DND-41 (cell line): ENCODE data around the gene BAAT.

Experiments
- CTCF ChIP-seq: IDR thresholded peaks from 2 replicates; pipeline ENCODE4 v1.5.1; 2012; ENCODE audit warnings: borderline replicate concordance, low read length, moderate library complexity, mild to moderate bottlenecking; ENCODE audit not compliant: poor library complexity, severe bottlenecking; ENCODE audit errors: extremely low read depth
- EZH2 ChIP-seq: IDR thresholded peaks from 3 replicates; pipeline ENCODE4 v1.6.1; 2012; ENCODE audit warnings: borderline replicate concordance, low read depth, mild to moderate bottlenecking, moderate library complexity, low read length, inconsistent platforms; ENCODE audit not compliant: severe bottlenecking

GRCh38 chr9:101360647-101361046 lies 24.2 kb downstream of the BAAT start:
- TF ChIP-seq CTCF (no peak), EZH2 (no peak)
